Naive B cell (primary cell): Measurements from ENCODE around the gene EZH1. TPM values are rescaled to one million over a fixed set of nuclear protein-coding genes. Genes with fewer than 3 reads are reported as not detected.
"Not testable (repeated sequence)": the region's sequence is repeated elsewhere in the genome, so short reads cannot be mapped to it uniquely, and the experiment has no call there.

Experiments used
- ATAC-seq, 2 donors: fragments of 150-1000 bp; cut with Tn5 transposase; 2 replicates each; pipeline ENCODE4 v1.10.0; 2021; ENCODE audit warnings: low read depth in 2 of 2, mild to moderate bottlenecking in 2 of 2, moderate library complexity in 2 of 2
- DNase-seq: peaks from one replicate; pipeline ENCODE4 v3.0.0; 2022
- H3K27ac Mint-ChIP-seq, 6 donors: one replicate each; pipeline ENCODE4 v1.8.0; 2020 to 2022; ENCODE audit warnings: mild to moderate bottlenecking in 6 of 6, mixed read lengths in 6 of 6, moderate library complexity in 5 of 6, inconsistent platforms in 2 of 6
- H3K27me3 Mint-ChIP-seq, 3 donors: one replicate each; pipeline ENCODE4 v1.8.0; 2021 to 2022; ENCODE audit warnings: mixed read lengths in 3 of 3, mild to moderate bottlenecking in 1 of 3
- H3K36me3 Mint-ChIP-seq, 2 donors: one replicate each; pipeline ENCODE4 v1.8.0; 2020 to 2022; ENCODE audit warnings: mixed read lengths in 2 of 2, inconsistent platforms in 1 of 2, mild to moderate bottlenecking in 1 of 2
- H3K4me1 Mint-ChIP-seq, 3 donors: one replicate each; pipeline ENCODE4 v1.8.0; 2020 to 2022; ENCODE audit warnings: mixed read lengths in 3 of 3, inconsistent platforms in 1 of 3, mild to moderate bottlenecking in 1 of 3, moderate library complexity in 1 of 3
- H3K4me3 Mint-ChIP-seq, 8 donors: one replicate each; pipeline ENCODE4 v1.8.0; 2020 to 2022; ENCODE audit warnings: mild to moderate bottlenecking in 8 of 8, mixed read lengths in 8 of 8, moderate library complexity in 8 of 8, inconsistent platforms in 2 of 8
- H3K9me3 Mint-ChIP-seq, 7 donors: one replicate each; pipeline ENCODE4 v1.8.0; 2020 to 2022; ENCODE audit warnings: mixed read lengths in 7 of 7, mild to moderate bottlenecking in 5 of 7, inconsistent platforms in 2 of 7, moderate library complexity in 1 of 7
- polyA plus RNA-seq, 6 donors: library from polyadenylated mRNA; unstranded; fragments of 300-500 nt; fragmentation: Illumina TruSeq; gene quantifications; one replicate each; pipeline ENCODE4 v1.2.3, GENCODE V29; 2021; ENCODE audit warnings: low read depth in 6 of 6

EZH1 gene
- polyA plus RNA-seq, 6 donors from 2014 or later, result 8.2 to 63.4 (median 47.3) TPM

GRCh38 chr17:42673885-42674754 lies 70.7 kb downstream of the EZH1 start:
- peak overlapping the region in 4 of 6 donors; percentile 22 to 82 (median 40) for H3K27ac Mint-ChIP-seq
- no peak for DNase-seq
- H3K4me1 Mint-ChIP-seq, result peaks cover 46 to 57% (median 52%) of the 10 kb centered on the region in 3 donors

DNA sequence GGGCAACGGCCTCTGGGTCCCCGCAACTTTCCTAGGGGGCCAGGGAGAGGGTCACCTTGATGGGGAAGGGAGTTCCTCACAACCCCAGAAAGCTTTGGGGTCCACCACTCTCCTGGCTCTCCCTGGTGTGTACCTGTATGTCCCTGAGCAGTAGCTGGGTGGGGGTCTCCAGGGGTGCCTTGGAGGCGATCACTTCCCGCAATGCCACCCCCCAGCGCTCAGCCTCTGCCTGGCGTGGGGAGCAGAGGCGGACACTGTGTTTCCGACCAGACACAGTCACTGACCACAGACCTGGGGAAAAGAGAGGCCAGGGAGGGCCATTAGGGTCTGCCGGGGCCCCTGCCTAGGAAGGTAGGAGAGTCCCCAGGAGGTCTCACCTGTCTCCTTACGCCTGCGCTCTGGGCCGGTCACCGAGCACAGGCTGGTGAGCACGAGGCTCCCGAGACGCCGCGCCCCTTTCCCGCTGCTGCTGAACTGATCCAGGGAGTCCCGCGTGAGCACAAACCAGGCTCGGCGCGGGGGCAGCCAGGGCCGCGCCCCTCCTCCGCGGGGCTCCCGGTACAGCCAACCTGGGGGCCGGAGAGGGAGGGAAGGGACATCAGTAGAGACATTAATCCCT lies 71.5 kb downstream of the EZH1 start:
- H3K36me3 Mint-ChIP-seq, result no peaks in the 10 kb centered on the region
- H3K27ac Mint-ChIP-seq, result no peak overlapping the region
- H3K4me1 Mint-ChIP-seq, result peaks cover 39 to 50% (median 47%) of the 10 kb centered on the region in 3 donors
- no peak for ATAC-seq
- DNase-seq, result no peak
- H3K4me3 Mint-ChIP-seq, result no peak overlapping the region
- peaks cover 24 to 52% (median 28%) of the 10 kb centered on the region in 3 donors for H3K27me3 Mint-ChIP-seq
- H3K9me3 Mint-ChIP-seq, result no peaks in the 10 kb centered on the region

More at GRCh38 chr17:42673885-42674754, 70.7 kb downstream of the EZH1 start:
- H3K27me3 Mint-ChIP-seq, result peaks cover 24 to 52% (median 28%) of the 10 kb centered on the region in 3 donors
- H3K9me3 Mint-ChIP-seq, result no peaks in the 10 kb centered on the region
- no peaks in the 10 kb centered on the region for H3K36me3 Mint-ChIP-seq
- H3K4me3 Mint-ChIP-seq, result peak overlapping the region in 7 of 8 donors; percentile 20 to 85 (median 66)
- peak; percentile 6 to 7 for ATAC-seq

- ATAC-seq (no peak), DNase-seq (no peak)
- Mint-ChIP-seq H3K4me1 (peaks cover 31 to 41% (median 40%) of the 10 kb centered on the region in 3 donors), H3K27me3 (peaks cover 23 to 49% (median 25%) of the 10 kb centered on the region in 3 donors), H3K9me3 (no peaks in the 10 kb centered on the region), H3K27ac (peak overlapping the region in 1 of 6 donors; percentile 52), H3K4me3 (peak overlapping the region in 3 of 8 donors; percentile 49 to 85 (median 73)), H3K36me3 (no peaks in the 10 kb centered on the region)
Observed at GRCh38 chr17:42672038-42672437, 72.8 kb downstream of the EZH1 start.

DNA sequence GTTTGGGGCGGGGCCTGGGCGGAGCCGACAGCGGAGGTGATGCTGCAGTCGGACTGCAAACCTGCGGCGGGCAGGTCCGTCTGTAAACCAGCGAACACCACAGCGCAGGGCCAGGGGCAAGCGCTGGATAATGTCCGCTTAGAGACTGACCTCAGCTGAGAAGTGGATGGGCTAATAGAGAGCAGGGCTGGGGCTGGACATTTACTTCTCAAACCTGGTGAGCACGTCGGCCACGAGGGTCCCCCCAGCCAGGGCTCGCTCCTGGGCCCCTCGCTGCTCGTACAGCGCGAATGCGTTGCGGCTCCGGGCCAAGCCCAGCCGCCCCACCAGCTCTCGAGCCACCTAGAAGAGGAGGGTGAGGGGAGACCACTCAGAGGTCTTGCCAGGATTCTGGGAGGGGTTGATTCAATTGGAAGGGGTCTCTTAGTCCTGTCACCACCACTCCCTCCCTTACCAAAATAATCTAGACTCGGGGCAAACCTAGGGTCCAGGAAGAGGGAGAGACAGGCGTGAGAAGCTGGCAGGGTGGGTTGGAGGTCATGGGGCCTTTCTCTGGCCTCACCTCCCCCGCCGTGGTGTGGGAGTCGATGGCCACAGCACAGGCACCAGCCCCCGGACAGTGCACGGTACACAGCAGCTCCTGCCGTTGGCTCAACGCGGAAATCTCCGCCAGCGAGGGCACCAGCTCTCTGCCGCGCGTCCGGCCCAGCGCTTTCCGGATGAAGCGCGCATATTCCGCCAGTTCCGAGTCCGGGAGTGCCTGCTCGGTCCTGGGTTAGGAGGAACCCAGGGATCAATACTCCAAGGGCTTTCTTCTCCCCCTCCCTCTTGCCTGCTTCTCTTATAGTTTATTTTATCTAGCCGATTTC lies 73.8 kb downstream of the EZH1 start:
- no peak for DNase-seq
- peak overlapping the region; percentile 79 to 93 (median 86) for H3K4me3 Mint-ChIP-seq
- H3K9me3 Mint-ChIP-seq, result no peaks in the 10 kb centered on the region
- peaks cover 23 to 36% (median 30%) of the 10 kb centered on the region in 3 donors for H3K4me1 Mint-ChIP-seq
- no peak for ATAC-seq
- peak overlapping the region in 1 of 6 donors; percentile 70 for H3K27ac Mint-ChIP-seq
- peaks cover 20 to 45% (median 20%) of the 10 kb centered on the region in 3 donors for H3K27me3 Mint-ChIP-seq
- H3K36me3 Mint-ChIP-seq, result no peaks in the 10 kb centered on the region

- Mint-ChIP-seq H3K4me3 (peak overlapping the region; percentile 79 to 93 (median 86)), H3K36me3 (peaks cover 0 to 6% of the 10 kb centered on the region in 2 donors), H3K4me1 (peaks cover 23 to 36% (median 29%) of the 10 kb centered on the region in 3 donors), H3K27me3 (peaks cover 20 to 52% (median 20%) of the 10 kb centered on the region in 3 donors), H3K9me3 (no peaks in the 10 kb centered on the region), H3K27ac (peak overlapping the region in 4 of 6 donors; percentile 11 to 93 (median 80))
- DNase-seq, result peak; percentile 67
- ATAC-seq, result peak; percentile 84 to 87
Observed at GRCh38 chr17:42669977-42670788, 74.7 kb downstream of the EZH1 start.

GRCh38 chr17:42669705-42669976 lies 75.2 kb downstream of the EZH1 start:
- Mint-ChIP-seq H3K27me3 (peaks cover 16 to 47% (median 17%) of the 10 kb centered on the region in 3 donors), H3K4me3 (peak overlapping the region in 6 of 8 donors; percentile 15 to 85 (median 60)), H3K36me3 (peaks cover 0 to 6% of the 10 kb centered on the region in 2 donors), H3K9me3 (no peaks in the 10 kb centered on the region), H3K27ac (no peak overlapping the region), H3K4me1 (peaks cover 19 to 31% (median 24%) of the 10 kb centered on the region in 3 donors)
- DNase-seq, result no peak
- ATAC-seq, result no peak

- peaks cover 0 to 6% of the 10 kb centered on the region in 2 donors for H3K36me3 Mint-ChIP-seq
- H3K9me3 Mint-ChIP-seq, result no peaks in the 10 kb centered on the region
- H3K27me3 Mint-ChIP-seq, result peaks cover 6 to 33% (median 9%) of the 10 kb centered on the region in 3 donors
- peaks cover 14 to 22% (median 15%) of the 10 kb centered on the region in 3 donors for H3K4me1 Mint-ChIP-seq
- H3K4me3 Mint-ChIP-seq, result peak overlapping the region in 1 of 8 donors; percentile 23
- ATAC-seq (no peak), DNase-seq (no peak)
- H3K27ac Mint-ChIP-seq, result peak overlapping the region in 1 of 6 donors; percentile 60
Observed at GRCh38 chr17:42667088-42667951, 77.5 kb downstream of the EZH1 start.

DNA sequence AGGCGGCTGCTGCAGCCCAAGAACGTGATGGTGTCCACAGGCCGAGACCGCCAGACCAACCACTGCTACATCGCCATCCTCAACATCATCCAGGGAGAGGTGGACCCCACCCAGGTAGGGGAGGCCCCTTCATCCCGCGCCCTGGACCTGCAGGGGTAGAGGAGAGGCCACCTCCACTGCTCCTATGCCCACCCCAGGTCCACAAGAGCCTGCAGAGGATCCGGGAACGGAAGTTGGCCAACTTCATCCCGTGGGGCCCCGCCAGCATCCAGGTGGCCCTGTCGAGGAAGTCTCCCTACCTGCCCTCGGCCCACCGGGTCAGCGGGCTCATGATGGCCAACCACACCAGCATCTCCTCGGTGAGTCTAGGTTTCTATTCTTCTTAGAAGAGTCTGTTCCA lies 78.7 kb downstream of the EZH1 start:
- Mint-ChIP-seq H3K27ac (peak overlapping the region in 1 of 6 donors; percentile 44), H3K4me1 (peaks cover 8 to 14% (median 10%) of the 10 kb centered on the region in 3 donors), H3K27me3 (peaks cover 0 to 25% (median 0%) of the 10 kb centered on the region in 3 donors)
- not testable (repeated sequence) for H3K36me3 Mint-ChIP-seq, DNase-seq, H3K9me3 Mint-ChIP-seq, H3K4me3 Mint-ChIP-seq, ATAC-seq

GRCh38 chr17:42665581-42666001 lies 79.2 kb downstream of the EZH1 start:
- peaks cover 0 to 6% of the 10 kb centered on the region in 2 donors for H3K36me3 Mint-ChIP-seq
- no peaks in the 10 kb centered on the region for H3K9me3 Mint-ChIP-seq
- H3K4me1 Mint-ChIP-seq, result peaks cover 5 to 9% (median 8%) of the 10 kb centered on the region in 3 donors
- H3K4me3 Mint-ChIP-seq, result no peak overlapping the region
- no peak for ATAC-seq
- peaks cover 0 to 23% (median 0%) of the 10 kb centered on the region in 3 donors for H3K27me3 Mint-ChIP-seq
- no peak for DNase-seq
- H3K27ac Mint-ChIP-seq, result peak overlapping the region in 1 of 6 donors; percentile 44

DNA sequence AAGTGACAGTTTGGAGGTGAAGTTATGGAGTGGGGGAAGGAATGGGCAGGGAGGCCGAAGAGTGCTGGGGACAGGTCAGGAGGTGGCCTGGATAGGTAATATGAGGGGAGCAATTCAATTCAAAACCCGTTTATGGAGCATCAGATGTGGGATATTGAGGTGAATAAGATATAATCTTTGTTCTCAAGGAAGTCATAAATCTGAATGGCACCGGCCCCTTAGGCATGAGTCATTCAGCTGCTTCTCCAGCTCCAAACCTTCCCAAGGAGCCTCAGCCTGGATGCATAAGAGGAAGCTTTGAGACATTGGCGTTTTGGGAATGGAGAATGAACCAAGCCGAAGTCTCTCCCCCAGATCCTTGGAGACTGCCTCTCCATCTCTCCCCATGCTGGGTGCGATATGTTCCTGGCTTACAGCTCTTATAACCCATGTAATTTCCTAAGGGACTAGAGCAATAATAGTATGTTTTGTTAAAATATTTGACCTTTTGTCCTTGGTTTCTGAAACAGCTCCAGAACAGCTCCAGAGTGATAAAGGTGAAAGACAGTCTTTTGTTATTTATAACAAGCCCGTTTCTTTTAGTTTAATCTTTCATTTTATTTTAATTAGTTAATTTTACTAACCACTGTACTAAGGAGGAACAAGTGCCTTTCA lies 84.0 kb downstream of the EZH1 start:
- Mint-ChIP-seq H3K27me3 (peaks cover 13 to 45% (median 14%) of the 10 kb centered on the region in 3 donors), H3K27ac (peak overlapping the region in 1 of 6 donors; percentile 57), H3K4me1 (peaks cover 16 to 22% (median 22%) of the 10 kb centered on the region in 3 donors), H3K36me3 (peaks cover 0 to 4% of the 10 kb centered on the region in 2 donors), H3K9me3 (no peaks in the 10 kb centered on the region), H3K4me3 (peak overlapping the region in 5 of 8 donors; percentile 0 to 32 (median 25))
- ATAC-seq, result no peak
- DNase-seq, result no peak

DNA sequence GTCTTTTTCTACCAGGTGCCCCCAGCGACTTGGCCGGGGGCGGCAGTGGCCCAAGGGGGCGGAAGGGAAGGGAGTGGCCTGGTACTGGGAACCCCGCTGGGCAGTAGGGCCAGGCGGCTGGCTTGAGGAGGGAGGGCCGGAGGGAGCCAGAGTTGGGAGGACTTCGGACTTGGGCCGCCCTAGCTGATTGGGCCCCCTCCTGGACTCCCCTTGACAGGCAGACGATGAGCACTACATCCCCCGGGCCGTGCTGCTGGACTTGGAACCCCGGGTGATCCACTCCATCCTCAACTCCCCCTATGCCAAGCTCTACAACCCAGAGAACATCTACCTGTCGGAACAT lies 84.9 kb downstream of the EZH1 start:
- peaks cover 20 to 29% (median 25%) of the 10 kb centered on the region in 3 donors for H3K4me1 Mint-ChIP-seq
- not testable (repeated sequence) for ATAC-seq, H3K9me3 Mint-ChIP-seq, H3K36me3 Mint-ChIP-seq, DNase-seq
- H3K4me3 Mint-ChIP-seq, result peak overlapping the region; percentile 16 to 95 (median 88)
- H3K27ac Mint-ChIP-seq, result peak overlapping the region in 2 of 6 donors; percentile 54 to 86
- H3K27me3 Mint-ChIP-seq, result peaks cover 20 to 47% (median 23%) of the 10 kb centered on the region in 3 donors
